Gastrocnemius medialis (tissue), 4 donors: ENCODE data around the gene GOLGA8N. TPM values are rescaled to one million over a fixed set of nuclear protein-coding genes. Genes with fewer than 3 reads are reported as not detected.

Source experiments
- ATAC-seq, 2 donors: fragments of 150-250 bp; one replicate each; pipeline ENCODE4 v1.9.1; 2016
- DNase-seq, 2 donors: peaks; one replicate each; pipeline ENCODE4 v3.0.0-alpha.2; 2019
- H3K27ac ChIP-seq, 4 donors: fragments of 200-600 bp; sonication (generic); 1 replicate in 1 of 4; 2 replicates in 3 of 4; pipeline ENCODE4 v1.5.1; 2016 to 2018; ENCODE audit warnings: mild to moderate bottlenecking in 2 of 4, moderate library complexity in 1 of 4
- H3K27me3 ChIP-seq, 3 donors: fragments of 200-600 bp; sonication (generic) in 2 of 3; 1 replicate in 1 of 3; 2 replicates in 2 of 3; pipeline versions ENCODE4 v1.5.1 to v1.6.0; 2016 to 2019; ENCODE audit warnings: mild to moderate bottlenecking in 1 of 3, moderate library complexity in 1 of 3
- H3K36me3 ChIP-seq, 2 donors: fragments of 200-600 bp; sonication (generic) in 1 of 2; one replicate each; pipeline ENCODE4 v1.5.1; 2017 to 2018
- H3K4me1 ChIP-seq, 2 donors: fragments of 200-600 bp; sonication (generic) in 1 of 2; one replicate each; pipeline ENCODE4 v1.5.1; 2016 to 2017; ENCODE audit warnings: mild to moderate bottlenecking in 2 of 2
- H3K4me3 ChIP-seq, 4 donors: fragments of 200-600 bp; sonication (generic) in 3 of 4; 1 replicate in 1 of 4; 2 replicates in 3 of 4; pipeline ENCODE4 v1.5.1; 2016 to 2019; ENCODE audit warnings: mild to moderate bottlenecking in 2 of 4
- H3K9me3 ChIP-seq, 3 donors: fragments of 200-600 bp; sonication (generic) in 2 of 3; 1 replicate in 1 of 3; 2 replicates in 2 of 3; pipeline ENCODE4 v1.5.1; 2016 to 2019
- CTCF ChIP-seq, 5 experiments: fragments of 450-650 bp in 3 of 5; fragments of 200-600 bp in 2 of 5; sonication (generic) in 2 of 5; IDR thresholded peaks in 4 of 5; conservative IDR thresholded peaks in 1 of 5; 1 replicate in 4 of 5; 2 replicates in 1 of 5; pipeline ENCODE4 v1.5.1; 2016 to 2019; ENCODE audit warnings: antibody characterized with exemption in 5 of 5, mild to moderate bottlenecking in 3 of 5, moderate library complexity in 3 of 5
- POLR2A ChIP-seq, 2 donors: fragments of 450-650 bp; IDR thresholded peaks; one replicate each; pipeline ENCODE4 v1.6.1; 2017; ENCODE audit warnings: antibody characterized with exemption in 2 of 2, mild to moderate bottlenecking in 2 of 2, moderate library complexity in 2 of 2
- in situ Hi-C, 4 donors: fragments of 200-750 bp; cut with MboI; loops; one replicate each; pipeline versions ENCODE4 v1.15.0 to v1.8.0; 2017; ENCODE audit warnings: low sequenced_read_pairs in 4 of 4
- intact Hi-C: fragments of 100-400 bp; cut with DNase I; formaldehyde crosslinking; loops from one replicate; pipeline ENCODE4 v1.15.1; 2023; ENCODE audit warnings: low total_unique reads
- total RNA-seq, 4 donors: library from RNA; depleted of rRNA; stranded (reverse); fragments of >200 nt; gene quantifications; one replicate each; pipeline versions ENCODE4 v1.1.0 to v1.2.3, GENCODE V29; 2016

GOLGA8N gene
- total RNA-seq, 4 donors from 2014 or later = 1.1 to 5.0 (median 1.9) TPM

- ATAC-seq (no peak), DNase-seq (no peak)
- H3K27ac ChIP-seq = no peak overlapping the region
- no peaks in the 10 kb centered on the region for H3K36me3 ChIP-seq
- TF ChIP-seq CTCF (IDR thresholded peaks at IDR 0.05 in 4 of 5, conservative IDR thresholded peaks at IDR 0.05 in 1 of 5) (no peak), POLR2A (IDR thresholded peaks at IDR 0.05) (no peak)
- no peak overlapping the region for H3K4me3 ChIP-seq
- intact Hi-C loops = no loop called here
- no peaks in the 10 kb centered on the region for H3K9me3 ChIP-seq
- H3K27me3 ChIP-seq = no peaks in the 10 kb centered on the region
- peaks cover 13 to 17% of the 10 kb centered on the region in 2 donors for H3K4me1 ChIP-seq
- in situ Hi-C loops = loop anchor here (25.0 kb wide), 2 partner anchors 331 to 481 kb away; no protein-coding TSS in a partner anchor
These were observed 62.8 kb downstream of the GOLGA8N start for GRCh38 chr15:32656091-32656490.

- Histone ChIP-seq H3K27ac (no peak overlapping the region), H3K4me3 (no peak overlapping the region), H3K27me3 (no peaks in the 10 kb centered on the region), H3K36me3 (no peaks in the 10 kb centered on the region), H3K9me3 (no peaks in the 10 kb centered on the region), H3K4me1 (peaks cover 13 to 17% of the 10 kb centered on the region in 2 donors)
- intact Hi-C loops (no loop called here), in situ Hi-C loops (loop anchor here (25.0 kb wide), 2 partner anchors 331 to 481 kb away; no protein-coding TSS in a partner anchor)
- DNase-seq (no peak), ATAC-seq (no peak)
- TF ChIP-seq POLR2A (IDR thresholded peaks at IDR 0.05) (no peak), CTCF (IDR thresholded peaks at IDR 0.05 in 4 of 5, conservative IDR thresholded peaks at IDR 0.05 in 1 of 5) (no peak)
These were observed 63.2 kb downstream of the GOLGA8N start for GRCh38 chr15:32656496-32656895.

Other genes with a start within 250 kb of the GOLGA8N start
- gene GOLGA8K, start 190.2 kb upstream of the GOLGA8N start, total RNA-seq = not detected
- under 1 TPM in 1 of 4 donors, not detected in 3; 0.56 TPM for gene GOLGA8O, start 137.8 kb upstream of the GOLGA8N start, total RNA-seq
- 1 to 10 TPM in 2 of 4 donors, under 1 TPM in 2; 0.49 to 5.3 (median 2.3) TPM for gene ARHGAP11A, start 22.0 kb downstream of the GOLGA8N start, total RNA-seq
- gene SCG5, start 48.3 kb downstream of the GOLGA8N start, total RNA-seq = under 1 TPM in 1 of 4 donors, not detected in 3; 0.53 TPM
- 1 to 10 TPM in 1 of 4 donors, under 1 TPM in 2, not detected in 1; 0.31 to 1.0 (median 0.41) TPM for gene GREM1, start 124.5 kb downstream of the GOLGA8N start, total RNA-seq